DMS53 (cell line): Measurements from ENCODE around the gene HDAC4.

Experiments
- DNase-seq: peaks from one replicate; lab custom pipeline; 2025; lab: John Stamatoyannopoulos, UW

HDAC4 gene

DNA sequence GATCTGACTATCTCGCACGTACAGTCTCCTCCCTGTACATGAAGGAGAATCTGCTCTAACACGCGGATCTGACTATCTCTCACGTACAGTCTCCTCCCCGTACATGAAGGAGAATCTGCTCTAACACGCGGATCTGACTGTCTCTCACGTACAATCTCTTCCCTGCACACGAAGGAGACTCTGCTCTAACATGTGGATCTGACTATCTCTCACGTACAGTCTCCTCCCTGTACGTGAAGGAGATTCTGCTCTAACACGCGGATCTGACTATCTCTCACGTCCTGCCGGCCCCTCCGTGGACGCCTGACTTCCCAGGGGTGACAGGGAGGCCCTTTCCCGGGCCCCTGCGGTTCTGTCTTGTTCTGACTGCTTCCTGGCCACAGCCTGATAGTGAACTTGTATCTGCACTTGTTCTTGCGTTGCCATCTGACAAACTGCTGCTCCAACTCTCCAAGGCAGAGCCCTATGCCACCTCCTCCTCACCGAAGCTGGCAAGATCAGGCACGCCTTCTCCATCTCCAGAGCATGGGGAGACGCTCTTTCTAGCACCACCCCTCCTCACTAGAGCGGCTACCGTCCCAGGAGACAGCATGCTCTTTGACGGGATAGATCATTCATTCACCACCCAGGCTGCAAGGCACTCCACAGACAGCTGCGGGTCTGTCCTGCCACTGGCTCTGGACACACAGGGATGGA is 314.3 kb downstream of the HDAC4 start:
- no peak for DNase-seq

DNA sequence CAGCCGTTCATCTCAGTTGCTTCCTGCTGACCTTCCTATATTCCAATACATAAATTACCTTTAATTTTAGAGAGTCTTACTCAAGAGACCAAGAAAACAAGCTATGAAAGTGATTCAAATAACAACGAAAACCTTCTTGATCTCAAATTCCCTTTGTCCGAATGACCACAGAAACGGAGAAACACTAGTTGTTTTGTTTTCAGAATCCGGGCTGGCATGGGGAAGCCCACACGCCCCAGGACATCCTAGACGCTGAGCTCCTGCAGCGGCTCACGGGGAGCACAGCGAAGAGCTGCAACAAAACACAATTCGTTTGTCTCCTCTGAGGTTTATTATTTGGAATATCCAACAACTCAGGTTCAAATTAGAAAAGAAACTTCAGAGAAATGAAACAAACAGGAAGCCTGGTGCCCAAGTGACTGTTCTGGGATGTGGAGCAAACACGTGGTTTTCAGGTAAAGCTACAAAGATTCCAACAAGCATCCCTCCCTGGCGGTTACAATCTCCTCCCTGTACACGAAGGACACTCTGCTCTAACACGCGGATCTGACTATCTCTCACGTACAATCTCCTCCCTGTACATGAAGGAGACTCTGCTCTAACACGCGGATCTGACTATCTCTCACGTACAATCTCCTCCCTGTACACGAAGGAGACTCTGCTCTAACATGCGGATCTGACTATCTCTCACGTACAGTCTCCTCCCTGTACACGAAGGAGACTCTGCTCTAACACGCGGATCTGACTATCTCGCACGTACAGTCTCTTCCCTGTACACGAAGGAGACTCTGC is 315.4 kb downstream of the HDAC4 start:
- no peak for DNase-seq

DNA sequence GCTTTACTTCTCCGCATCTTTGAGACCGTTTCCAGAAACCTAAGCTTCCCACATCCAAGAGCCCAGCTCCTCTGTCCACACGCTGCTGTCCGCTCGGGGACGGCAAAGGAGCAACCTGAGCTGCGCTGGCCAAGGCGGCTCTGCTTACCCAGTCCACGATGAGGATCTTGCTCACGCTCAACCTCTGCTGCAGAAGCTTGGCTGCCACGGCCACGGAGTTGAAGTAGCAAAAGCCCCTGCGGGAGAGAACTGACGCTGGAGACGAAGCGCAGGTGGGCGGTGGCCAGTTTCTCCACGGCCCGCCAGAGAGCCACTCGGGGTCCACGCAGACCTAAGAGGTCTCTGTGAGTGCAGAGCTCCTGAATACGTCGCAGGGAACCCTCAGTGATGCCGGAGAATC is 316.8 kb downstream of the HDAC4 start:
- DNase-seq, result no peak

DNA sequence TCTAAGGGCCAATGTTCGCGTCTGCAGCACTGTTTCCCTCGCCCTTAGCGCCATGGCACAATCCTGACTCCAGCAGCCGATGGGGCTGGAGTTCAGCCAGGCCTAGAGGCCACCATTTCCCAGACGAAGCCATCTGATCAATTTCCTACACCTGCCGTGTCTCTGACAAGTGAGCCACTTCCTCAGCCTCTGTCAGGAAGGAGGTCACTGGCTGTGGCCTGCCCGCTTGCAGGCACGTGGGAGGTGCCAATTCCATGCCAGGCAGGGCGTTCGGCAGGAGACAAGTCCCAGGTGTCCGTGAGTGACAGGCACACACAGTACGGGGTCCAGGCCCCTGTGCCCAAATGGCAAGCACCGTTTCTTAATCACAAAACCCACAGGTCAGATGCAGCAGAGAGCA is 318.4 kb downstream of the HDAC4 start:
- DNase-seq, result no peak

DNA sequence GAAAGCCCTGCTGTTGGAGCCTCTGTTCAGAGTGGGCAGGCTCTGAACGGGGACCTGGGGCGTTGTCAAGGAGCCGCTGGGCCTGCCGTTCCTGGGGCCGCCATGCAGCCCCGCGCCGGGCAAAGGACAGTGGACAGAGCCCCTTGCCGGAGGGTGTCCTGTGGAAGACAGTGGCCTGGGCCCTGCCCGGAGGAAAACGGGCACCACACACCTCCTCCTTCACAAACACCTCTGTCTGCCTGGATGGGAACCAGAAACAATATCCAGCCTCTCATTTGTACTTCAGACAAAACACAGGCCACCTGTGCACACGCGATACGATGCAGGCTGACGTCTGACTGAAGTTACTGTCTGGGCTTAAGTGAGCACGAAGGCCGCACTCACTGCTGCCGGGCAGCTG is 319.2 kb downstream of the HDAC4 start:
- no peak for DNase-seq

DNA sequence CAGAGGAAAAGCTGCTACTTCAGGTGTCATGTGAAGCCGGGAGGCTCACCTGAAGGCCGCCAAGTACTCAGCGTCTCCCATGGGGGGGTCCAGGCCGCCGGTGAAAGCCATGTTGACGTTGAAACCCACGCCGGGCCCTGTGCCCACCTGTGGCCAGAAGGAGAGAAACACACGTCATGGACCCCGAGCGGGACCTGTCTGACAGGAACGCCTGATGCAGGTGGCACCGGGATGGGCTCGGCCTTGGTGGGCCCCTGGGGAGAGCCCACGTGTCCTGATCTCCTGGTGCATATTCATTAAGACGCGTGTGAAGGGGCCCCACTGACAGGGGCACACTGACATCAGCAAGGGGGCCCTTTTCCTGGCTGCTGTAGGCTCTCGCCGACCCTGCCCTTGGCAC is 319.8 kb downstream of the HDAC4 start:
- no peak for DNase-seq

DNA sequence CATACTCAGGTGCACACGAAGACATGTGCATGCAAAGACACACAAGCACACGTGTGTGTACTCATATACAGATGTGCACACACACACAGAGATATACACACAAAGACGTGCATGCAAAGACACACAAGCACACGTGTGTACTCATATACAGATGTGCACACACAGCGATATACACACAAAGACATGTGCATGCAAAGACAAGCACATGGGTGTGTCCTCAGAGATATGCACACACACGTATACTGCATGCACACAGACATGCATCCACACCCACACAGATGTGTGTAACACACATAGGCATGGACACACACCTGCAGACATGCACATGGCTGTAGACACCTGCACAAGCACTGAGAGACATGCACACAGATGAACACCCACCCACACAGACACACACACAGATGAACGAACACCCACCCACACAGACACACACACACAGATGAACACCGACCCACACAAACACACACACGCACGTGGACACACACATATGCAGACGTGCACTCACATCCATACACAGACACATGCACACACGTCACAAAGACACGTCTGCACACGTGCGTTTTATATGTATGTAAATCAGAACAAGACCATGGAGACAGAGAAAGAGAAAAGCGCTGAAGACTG is 321.0 kb downstream of the HDAC4 start:
- no peak for DNase-seq

DNA sequence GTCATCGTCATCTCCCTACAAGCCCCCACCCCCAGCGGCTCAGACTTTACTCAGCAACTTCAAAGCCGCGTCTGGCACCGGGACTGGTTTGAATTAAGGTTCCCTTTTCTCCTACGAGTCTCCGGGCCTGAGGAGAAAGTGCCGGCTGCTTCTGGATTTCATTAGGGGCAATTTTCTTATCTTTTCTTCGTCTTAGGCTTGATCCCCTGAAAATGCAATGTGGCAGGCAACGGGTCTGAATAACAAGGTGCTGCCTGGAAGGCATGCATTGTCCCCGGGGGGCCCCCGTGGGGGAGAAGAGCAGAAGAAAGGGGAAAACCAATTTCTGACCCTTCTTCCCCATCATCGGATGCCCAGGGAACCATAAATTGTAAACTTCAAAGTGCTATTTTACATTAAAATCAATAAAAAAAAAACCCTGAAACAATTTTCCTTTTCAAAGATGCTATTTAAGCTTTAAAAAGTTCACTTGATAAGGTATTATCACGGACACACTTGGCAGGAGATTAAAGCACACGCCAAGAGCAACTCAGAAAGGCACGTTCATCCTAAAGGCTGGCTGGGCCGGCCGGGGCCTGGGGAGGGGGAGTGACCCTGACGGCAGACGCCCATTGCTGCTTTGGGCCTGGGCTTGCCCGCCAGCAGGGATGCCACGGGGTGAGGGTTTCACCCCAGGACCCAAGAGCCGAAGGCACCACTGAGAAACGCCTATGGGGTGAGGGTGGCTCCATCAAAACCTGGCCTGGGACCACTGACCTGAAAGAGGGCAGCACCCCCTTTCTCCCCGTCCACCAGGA is 322.5 kb downstream of the HDAC4 start:
- DNase-seq, result no peak

DNA sequence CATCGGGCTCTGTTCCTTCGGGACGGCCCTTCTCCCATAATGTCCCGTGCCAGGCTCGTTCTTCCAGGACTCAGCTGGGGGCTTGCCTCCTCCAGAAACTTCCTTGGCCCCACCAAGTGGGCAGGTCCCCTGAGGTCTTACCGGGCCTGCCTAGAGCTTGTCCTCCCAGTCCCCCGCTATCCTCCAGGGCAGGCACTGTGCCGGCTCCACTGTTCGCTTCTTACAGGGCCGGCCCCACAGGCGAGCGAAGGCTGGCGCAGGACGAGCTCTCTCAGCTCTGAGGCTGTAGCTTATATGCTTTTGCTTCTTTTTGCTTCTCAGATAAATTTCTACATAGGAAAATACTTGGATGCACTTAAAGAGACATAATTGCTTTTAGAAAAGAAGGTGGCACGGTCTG is 323.6 kb downstream of the HDAC4 start:
- DNase-seq, result no peak

DNA sequence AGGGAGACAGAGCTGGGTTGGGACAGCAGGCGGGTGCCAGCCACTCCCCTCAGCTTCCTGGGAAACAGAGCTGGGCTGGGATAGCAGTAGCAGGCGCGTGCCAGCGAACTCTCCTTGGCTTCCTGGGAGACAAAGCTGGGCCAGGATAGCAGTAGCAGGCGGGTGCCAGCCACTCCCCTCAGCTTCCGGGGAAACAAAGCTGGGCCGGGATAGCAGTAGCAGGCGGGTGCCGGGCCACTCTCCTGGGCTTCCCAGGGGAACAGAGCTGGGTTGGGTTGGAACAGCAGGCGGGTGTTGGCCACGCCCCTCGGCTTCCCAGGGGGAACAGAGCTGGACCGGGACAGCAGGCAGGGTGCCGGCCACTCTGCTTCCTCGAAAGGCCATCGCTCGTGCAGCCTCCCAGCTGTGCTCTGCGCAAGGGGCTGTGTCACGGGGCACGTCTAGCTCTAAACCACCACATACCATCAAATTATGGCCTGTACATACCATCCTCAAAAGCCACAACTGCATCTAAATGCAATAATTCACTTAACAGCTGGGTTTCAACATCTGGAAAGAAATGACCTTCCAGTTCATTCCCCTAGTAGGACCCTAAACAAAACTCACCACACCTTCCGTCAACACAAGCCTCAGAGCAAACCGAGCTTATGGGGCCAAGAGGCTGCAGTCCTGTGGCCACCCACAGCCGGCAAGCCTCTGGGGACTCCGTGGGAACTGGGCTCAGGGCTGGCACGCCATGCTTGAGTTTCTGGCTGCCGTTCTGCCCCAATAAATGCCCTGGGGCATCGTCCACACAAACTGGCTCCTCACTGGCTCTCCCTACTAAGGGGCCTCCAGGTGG is 324.7 kb downstream of the HDAC4 start:
- DNase-seq, result no peak

DNA sequence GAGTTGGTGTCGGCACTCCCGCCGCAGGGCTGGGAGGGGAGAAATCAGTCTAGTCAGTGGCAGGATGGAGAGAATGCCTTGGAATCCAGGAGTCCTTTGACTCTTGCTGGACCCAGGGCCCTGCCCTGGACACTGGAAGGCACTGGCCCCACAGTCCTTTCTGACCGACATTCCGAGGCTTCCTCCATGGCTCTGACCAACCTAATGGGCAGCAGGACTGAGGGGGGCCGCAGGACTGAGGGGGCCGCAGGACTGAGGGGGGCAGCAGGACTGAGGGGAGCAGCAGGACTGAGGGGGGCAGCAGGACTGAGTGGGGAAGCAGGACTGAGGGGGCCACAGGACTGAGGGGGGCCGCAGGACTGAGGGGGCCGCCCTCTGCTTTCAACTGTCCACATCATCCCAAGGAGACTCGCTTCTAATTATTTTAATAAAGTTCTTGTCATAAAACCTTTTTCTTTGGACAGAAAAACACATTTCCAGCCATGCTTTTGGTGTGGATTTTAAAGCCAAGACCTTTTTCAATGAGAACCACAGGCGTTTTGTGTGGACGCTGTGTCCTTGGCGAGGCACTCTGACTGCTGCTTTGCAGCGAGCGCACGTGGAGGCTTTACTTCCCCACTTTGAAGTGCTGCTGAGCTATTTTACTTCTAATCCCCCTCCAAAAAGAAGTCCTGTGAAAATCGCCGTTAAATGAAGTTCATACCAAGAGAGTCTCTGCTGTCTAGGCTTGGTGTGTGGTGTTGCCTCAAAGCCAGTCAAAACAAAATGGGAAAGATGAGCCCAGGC is 326.9 kb downstream of the HDAC4 start:
- DNase-seq, result no peak

DNA sequence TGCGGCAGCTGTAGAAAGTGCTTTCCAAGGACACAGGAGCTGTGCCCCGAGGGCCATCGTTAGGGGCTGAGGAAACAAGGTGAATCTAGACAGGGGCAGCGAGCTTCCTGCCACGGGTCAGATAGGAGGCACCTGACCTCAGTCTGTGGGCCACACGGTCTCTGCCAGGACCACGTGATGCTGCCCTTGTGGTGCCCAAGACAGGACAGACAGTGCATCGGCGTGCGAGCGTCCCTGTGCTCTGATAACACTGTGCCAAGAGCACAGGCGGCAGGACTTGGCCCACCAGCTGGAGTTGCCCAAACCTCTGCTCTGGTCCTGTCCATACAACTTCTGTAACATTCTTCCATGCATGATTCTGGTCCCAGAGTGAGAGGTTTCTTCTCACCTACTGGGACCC is 327.6 kb downstream of the HDAC4 start:
- no peak for DNase-seq

DNA sequence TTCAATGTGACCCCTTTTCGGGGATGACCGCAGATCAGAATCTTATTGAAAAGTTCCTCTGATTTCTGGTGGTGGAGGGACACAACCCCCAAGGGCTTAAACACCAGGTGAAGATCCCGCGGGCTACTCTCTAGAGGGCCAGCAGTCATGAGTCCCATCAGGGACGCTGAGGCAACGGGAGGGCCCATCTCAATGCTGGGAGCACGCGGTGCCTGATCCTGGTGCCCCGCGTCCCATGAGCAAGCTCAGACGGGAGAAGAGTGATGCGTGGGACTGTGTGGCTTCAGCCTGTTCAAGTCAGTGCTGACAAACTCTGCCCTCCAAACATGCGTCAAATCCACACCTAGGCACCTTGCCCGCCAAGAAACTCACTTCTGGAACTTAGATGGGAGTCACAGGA is 328.0 kb downstream of the HDAC4 start:
- DNase-seq, result no peak

DNA sequence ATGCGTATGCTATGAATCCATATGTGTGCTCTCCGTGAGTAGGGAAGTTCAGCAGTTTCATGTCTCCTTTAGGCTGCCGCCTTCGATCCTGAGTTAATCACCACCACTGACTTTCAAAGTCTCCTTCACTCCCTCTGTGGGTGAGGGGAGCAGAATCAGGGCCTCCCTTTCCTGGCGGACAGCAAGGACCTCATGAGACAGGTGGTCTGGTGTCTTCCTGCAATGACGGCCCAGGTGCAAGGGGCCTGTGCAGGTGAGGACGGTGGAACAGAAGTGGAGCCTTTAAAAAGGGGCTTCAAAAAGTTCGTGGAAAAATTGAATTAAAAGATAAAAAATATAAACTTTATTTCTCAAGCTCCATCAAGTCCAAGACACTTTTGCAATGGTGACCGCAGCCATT is 330.4 kb downstream of the HDAC4 start:
- DNase-seq, result no peak

DNA sequence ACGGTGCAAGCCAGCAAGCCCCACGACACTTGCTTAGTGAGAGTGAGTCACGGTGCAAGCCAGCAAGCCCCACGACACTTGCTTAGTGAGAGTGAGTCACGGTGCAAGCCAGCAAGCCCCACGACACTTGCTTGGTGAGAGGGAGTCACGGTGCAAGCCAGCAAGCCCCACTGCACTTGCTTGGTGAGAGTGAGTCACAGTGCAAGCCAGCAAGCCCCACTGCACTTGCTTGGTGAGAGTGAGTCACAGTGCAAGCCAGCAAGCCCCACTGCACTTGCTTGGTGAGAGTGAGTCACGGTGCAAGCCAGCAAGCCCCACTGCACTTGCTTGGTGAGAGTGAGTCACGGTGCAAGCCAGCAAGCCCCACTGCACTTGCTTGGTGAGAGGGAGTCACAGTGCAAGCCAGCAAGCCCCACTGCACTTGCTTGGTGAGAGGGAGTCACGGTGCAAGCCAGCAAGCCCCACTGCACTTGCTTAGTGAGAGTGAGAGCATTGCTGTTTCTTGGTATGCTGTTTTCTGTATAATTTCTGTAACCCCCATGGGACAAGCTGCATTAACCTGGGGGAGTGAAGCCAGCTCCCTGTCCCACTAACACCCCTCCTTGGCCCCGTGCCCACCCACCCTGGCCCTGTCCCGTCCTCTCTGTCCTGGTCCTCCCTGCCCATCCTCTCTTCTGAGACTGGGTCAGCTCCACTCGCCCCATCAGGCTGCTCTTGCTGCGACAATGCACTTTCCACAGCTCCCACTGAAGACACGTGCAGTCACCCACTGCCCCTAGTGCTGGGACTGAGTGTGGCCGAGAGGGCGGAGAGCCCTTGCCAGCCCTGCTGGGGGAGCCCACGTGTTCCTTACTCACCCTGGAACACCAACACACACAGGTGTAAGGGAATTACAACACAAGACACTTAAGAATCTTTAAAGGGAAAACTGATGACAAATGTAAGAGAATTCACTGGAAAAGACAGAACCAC is 331.2 kb downstream of the HDAC4 start:
- peak; percentile 28 for DNase-seq

DNA sequence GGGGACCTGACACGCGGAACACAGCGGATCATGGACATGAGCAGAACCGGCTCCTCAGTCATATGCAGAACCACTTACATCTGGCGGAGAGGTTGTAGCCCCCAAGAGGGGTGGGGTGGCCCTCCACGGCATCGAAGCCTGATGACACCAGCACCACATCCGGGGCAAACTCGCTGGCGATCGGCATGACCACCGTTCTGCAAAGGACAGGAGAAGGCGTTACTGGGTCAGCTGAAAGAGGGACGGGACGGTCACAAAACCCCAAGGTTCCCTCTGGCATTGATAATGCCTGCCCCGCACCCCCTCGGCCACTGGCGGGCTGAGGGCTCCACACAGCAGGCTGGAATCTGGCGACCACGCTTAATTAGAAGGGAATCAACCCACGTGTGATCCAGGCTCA is 332.4 kb downstream of the HDAC4 start:
- no peak for DNase-seq

DNA sequence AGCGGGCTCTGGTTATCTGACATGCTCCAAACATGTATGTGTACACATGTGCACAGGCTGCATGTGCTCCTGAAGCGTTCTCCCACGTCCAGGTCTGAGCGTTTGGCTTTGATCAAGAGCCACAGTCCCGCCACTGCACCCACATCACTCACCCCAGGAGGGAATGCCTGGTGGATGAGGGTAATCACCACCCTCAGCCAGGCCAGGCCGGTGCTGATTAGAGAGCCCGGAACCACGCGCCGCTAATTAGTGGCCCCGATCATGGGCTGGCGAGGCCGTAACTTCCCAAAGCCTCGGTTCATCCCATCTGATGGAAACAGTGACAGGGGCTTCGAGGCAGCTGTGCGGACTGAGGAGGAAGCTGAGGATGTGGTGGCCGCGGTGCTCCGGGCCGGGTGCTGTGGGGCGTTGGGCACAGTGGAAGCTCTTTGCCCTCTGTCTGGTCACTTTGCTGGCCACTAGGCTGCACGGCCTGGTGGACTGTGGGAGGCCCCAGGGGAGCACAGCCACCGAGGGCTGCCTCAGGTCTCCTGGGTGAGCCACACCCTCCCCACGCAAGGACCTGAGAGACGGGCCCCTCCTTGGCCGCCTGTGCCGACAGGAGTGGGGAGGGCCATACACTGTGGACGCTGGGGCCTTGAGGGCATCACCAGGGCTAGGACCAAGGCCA is 333.5 kb downstream of the HDAC4 start:
- DNase-seq, result no peak

DNA sequence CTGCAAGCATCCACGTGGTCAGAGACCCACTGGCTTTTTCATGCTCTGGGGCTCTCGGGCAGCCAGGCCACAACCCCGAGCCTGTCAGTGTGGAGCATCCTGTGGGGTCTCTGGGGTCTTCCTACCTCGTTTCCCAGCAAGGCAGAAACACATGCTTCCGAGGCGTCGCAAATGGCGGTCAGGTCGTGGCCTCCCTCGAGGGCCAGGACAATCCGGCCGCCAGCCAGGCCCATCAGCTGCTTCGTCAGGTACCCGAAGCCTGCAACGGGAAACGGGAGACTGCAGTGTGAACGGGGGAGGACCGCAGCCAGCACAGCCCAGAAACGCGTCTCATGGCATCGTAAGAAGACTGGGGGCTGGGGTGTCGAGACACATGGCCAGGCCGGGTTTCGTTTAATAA is 334.2 kb downstream of the HDAC4 start:
- DNase-seq, result no peak

DNA sequence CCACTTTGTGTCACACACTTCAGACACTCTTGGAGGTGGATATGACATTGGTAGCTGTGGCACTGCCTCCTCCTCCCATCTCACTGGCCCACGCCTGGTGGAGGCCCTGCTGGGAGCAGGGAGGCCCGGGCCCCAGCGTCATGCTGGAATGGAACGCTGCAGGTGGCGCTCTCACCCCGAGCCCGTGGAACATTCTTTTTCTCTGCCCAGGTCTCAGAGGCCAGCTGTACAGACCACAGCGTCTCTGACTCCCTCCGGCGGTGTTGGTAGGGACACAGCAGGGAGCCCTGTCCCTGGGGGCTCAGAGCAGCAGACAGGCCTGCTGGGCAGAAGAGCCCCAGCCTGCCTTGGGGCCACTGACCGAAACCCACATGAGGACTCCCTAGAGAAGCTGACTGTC is 334.9 kb downstream of the HDAC4 start:
- no peak for DNase-seq
